GM18526 (cell line): Measurements from ENCODE around the gene HSPA1A.

ENCODE experiments used
- POLR2A ChIP-seq: IDR thresholded peaks from 3 replicates; pipeline ENCODE4 v1.6.1; 2011; ENCODE audit not compliant: insufficient read length; ENCODE audit errors: extremely low read depth

The HSPA1A gene

DNA sequence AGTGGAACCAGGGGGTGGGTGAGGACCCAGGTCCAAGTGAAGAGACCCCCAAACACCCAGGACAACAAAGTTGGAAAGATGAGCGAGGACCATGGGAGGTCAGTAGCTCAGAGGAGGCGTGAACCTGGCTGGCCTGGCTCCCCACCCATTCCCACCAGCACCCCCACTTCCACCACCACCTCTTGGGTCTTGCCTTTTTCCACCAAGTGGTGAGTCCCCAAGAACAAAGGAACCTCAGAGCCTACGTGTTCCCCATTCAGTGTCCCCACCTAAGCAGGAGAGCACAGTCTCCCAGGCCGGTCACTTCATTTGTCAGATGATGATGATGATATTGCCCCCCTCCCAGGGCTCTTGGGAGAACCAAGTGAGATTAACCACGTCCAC lies 37.7 kb upstream of the HSPA1A start:
- no peak for TF ChIP-seq POLR2A

DNA sequence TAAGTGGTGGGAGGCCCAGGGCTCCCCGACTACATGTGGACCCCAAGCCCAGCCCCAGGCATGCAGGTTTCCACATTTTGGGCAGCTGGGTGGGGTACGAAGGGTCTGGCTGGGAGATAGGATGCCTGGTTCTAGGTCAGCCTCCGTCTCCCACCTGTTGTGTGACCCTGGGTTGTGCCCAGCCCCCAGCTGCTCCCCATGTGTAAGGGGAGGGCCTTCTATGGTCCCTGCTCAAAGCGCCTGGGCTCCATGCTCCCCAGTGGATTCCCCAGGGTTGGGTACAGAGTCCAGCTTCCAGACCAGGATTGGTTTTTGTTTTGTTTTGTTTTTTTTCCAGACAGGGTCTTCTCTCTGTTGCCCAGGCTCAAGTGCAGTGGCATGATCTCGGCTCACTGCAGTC lies 37.1 kb upstream of the HSPA1A start:
- no peak for TF ChIP-seq POLR2A

DNA sequence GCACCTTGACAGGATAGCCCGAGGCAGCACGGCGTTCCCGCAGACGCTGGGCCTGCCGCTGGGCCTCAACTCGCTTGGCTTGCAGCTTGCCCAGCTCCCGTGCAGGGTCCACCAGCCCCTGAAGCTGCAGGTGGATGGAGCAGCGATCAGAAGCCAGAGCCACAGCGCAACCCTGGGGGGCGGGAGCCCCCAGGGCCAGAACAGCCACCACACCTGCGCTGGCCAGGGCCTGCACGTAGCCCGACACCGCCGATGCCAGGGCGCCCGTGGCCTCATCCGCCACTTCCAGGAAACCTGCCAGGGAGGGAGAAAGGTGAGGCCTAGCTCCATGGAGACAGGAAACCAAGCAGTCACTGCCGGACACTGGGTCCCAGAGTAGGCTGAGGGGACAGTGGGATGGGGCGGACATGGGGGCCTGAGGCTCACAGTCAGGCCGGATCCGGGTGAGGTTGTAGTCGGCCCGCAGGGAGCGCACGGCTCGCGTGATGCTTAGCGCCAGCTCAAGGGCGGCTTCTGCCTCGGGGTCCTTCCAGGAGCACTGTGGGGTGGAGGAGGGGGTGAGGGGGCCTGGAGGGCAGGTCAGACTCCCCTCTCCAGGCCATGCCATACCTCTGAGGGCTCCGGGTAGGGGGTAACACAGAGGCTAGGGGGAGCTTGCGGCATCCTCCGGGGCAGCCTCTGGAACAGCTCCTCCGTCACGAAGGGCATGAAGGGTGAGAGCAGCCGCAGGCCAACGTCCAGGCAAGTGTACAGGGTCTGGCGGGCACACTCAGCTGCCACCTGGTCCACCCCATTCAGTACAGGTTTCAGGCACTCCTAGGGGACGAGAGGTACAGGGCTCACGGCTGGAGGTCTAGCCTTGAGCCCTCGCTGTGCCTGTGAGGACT lies 36.1 kb upstream of the HSPA1A start:
- TF ChIP-seq POLR2A = no peak

DNA sequence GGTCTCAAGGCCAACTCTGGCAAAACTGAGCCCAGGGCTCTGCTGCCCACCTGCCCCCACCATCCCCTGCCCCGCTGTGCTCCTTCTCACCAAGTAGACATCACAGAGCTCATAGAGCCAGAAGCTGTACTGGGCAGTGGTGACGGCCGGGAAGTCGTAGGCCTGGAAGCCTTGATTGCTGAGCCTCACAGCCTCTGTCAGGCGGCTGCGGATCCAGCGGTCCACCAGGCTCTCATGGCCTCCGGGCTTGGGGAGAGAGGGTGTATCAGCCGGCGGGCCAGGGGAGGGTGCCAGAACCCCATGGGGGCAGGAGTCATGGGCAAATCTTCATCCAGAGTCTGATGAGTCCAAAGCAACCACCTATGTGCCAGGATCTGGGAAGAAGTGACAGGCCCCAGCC lies 35.4 kb upstream of the HSPA1A start:
- TF ChIP-seq POLR2A = no peak

DNA sequence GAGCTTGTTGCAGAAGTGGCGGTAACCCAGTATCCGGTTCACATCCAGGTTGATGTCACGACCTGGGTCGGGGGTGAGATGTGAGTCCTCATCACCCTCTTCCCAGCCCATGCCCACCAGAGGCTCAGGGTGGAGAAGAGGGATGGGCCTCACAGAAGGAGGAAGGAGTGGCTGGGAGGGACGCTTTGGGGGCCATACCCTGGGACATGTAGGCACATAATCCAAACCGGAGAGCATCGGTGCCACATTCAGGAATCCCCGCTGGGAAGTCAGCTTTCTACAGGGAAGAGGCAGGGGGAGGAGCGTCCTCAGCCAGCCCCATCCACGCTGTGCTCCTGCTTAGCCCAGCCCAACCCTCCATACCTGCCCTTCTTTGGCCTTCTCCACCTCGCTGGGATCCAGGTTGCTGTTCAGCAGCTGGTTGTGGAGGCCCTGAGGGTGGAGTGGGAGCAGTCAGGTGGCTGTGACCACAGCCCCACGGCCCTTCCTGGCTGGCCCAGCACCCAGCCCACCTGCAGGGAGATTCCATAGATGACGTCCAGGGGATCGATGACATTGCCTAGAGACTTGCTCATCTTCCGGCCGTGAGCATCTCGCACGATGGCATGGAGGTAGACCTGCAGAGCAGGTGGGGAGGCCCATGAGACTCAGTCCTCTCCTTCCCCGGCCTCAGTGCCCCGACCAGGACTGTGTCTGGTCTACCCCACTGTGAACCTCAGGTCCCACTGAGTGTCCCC lies 34.7 kb upstream of the HSPA1A start:
- no peak for TF ChIP-seq POLR2A

DNA sequence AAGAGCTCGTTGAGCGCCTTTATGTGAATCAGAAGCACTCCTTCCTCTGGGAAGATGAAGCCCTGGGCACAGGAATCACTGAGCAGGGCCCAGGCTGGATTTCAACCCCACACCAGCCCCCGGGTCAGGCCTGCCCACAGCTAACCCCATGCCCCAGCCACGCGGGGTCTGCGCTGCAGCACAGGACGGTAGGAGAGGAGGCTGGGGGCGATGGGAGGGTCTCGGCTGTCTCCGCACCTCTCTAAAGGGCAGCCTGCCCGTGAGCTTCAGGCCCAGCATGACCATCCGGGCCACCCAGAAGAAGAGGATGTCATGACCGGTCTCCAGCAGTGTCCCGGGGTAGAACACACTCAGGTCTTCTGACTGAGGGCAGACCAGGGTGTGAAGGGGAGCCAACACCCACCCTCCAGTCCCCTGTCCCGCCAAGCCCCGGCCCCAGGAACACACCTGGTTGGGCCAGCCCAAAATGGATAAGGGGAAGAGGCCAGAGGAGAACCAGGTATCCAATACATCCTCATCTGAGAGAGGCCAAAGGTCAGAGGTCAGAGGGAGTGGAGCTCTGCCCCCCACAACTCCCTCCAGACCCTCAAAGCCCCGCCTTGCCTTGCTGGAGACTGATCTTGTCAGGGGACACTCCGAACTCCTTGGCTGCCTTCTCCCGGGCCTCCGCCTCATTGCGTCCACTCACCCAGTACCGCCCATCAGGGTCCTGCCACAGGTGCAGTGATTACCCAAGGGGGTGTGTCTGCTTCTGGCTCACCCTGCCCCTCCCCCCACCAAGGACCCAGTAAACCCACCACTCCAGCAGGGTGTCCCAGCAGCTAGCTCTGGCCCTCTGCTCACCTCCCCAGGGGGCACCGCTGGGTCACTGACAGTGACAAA lies 33.9 kb upstream of the HSPA1A start:
- TF ChIP-seq POLR2A = no peak

DNA sequence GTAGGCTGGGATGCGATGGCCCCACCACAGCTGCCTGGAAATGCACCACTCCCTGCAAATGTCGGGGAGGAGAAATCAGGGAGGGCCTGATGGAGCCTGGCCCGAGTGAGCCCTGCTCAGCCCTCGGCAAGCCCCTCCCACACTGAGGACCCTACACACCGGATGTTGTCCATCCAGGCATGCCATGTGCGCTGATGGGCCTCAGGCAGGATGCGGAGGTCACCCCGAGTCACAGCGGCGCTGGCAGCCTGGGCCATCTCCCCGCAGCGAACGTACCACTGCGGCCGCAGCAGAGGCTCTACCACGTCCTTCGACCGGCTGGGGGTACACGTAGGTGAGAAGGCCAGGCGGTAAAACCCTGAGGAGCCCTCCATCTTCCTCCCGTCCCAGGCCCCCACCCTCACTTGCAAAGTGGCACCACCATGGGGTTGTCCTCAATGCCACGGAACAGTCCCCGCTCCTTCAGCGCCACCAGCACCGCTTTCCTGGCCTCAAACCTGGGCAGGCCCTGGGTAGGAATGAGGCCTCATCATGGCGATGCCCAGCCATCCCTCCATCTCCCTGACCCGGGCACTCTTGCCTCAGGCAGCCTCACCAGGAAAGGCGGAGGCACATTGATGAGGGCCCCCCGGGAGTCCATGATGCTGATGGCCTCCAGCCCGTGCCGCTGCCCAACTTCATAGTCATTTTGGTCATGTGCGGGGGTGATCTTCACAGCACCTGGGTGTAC lies 33.1 kb upstream of the HSPA1A start:
- no peak for TF ChIP-seq POLR2A

DNA sequence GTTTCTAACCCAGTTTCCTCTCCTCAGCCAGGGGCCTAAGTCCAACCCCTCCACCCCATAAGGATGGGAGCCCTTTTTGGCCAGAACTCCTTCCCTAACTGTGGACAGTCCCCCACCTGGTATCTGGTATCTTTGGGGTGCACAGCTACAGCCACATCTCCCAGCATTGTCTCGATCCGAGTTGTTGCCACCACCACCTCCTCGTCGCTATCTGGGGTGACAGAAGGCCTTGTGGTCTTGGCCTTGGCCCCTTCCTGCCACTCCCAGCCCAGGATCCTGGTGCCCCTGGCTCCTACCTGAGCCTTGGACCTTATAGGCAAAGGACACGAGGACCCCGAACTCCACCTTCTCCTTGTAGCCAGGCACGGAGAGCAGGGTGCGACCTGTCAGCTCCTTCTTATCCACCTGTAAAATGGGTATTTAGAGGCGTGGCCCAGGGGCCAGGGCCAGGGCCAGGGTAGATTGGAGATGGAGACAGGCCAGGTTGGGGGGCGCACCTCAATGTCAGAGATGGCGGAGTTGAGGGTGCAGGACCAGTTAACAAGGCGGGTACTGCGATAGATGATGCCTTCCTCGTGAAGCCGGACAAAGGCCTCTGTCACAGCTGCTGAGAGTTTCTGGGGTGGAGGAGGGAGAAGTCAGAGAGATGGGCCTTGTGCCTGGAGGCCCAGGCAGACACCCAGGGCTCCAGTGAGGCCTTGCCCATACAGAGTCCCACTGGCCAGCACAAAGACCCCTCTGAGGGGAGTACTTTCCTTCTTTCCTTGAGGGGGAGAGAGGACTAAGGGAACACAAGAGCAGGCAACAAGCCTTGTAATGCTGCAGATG lies 31.0 kb upstream of the HSPA1A start:
- no peak for TF ChIP-seq POLR2A

DNA sequence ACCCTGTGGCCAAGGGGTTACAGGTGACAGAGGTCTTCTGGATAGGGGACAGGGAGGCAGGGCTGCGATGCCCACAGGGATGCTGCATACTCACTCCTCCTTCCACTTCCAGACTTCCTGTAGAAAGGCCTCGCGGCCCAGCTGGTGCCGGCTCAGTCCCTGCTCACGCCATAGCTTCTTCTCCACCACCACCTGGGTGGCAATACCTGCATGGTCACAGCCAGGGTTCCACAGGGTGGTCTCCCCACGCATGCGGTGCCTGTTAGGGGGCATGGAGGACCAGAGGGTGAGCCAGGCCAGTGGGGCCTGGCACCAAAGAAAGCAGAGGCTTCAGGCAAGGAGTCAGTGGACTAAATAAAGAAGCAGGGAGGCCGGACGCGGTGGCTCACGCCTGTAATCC lies 29.9 kb upstream of the HSPA1A start:
- no peak for TF ChIP-seq POLR2A

DNA sequence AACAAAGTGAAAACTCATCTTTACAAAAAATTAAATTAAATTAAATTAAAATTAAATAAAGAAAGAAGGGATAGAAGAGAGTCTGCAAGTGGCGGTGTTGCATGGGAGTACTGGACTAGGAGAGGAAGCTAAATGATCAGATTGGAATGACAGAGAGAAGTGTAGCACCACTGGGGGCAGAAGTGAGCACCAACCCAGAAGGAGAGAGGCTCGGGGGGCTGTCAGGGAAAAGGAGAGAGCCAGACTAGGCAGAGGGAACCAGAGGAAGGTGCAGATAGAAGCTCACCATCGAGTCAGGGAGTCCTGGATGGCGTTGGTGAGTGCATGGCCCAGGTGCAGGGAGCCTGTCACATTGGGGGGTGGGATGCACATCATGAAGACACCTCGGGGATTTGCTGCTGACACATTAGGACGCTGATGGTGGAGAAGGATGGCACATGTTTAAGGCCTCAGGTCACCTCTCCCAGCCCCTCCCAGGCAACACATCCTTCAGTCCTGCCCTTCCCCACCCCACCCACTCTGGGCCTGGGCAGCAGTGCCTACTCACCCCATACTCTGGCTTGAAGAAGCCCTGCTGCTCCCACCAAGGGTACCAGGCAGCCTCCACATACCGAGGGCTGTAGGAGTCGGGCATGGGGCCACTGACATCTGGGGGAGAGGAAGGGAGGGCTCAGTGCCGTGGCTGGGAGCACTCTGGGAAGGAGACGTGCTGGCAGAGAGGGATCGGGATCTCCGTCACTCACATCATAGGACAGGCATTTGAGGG lies 23.8 kb upstream of the HSPA1A start:
- TF ChIP-seq POLR2A = no peak

DNA sequence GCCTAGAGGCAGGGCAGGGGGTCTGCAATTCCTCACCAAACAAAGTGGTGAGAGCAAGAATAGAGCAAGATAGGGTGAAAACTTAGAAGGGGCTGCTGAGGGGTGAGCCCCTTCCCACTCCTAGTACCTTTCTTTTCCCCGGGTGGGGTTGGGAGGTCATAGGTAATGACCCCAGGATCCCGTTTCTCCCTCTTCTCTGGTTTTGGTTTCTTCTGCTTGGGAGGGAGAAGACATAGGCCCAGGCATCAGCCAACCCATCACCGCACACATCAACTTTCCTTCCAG lies 23.3 kb upstream of the HSPA1A start:
- TF ChIP-seq POLR2A = no peak

DNA sequence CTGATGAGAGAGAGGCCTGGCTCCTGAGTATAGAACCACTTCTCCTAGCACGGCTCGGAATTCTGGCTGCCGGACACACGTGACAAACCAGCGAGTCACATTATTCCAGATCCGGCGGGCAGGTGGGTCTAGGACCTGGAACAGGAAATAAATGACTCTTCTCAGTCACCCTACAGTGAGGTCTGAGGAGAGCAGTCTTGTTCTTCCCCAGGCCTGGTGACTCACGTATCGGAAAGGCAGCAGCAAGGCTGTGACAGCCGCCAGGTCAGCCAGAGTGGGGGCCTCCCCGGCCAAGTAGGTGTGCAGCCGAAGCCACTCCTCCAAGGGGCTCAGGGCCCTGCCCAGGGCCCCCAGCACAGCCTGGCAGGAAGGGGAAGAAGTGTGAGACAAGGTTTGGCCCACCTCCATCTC lies 22.6 kb upstream of the HSPA1A start:
- TF ChIP-seq POLR2A = no peak

DNA sequence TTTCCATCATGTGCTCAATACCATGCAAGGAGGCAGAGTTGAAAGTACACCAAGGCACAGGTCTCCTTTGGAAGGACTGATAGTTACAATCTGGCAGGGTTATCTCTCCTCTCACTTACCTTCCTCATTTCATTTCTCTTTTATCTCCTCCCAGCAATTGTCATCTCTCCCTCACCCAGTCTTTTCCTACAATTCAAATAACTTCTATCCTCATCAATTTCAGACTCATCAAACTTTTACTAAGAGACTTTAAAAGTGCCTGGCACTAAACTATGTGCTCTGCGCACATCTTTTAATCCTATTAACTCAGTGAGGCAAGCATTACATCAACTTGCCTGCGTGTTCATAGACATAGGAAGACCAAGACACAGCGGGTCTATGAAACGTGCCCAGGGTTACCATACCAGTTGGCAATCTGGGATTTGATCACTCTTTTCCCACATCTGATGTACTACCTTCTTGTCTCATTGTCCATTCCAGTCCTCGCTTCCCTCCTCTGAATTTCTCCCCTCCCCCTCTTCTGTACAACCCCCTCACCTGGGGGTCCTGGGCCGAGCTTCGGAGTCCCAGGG lies 21.0 kb upstream of the HSPA1A start:
- TF ChIP-seq POLR2A = no peak
